ENCODE measurements around the gene PIGV.

PIGV gene

DNA sequence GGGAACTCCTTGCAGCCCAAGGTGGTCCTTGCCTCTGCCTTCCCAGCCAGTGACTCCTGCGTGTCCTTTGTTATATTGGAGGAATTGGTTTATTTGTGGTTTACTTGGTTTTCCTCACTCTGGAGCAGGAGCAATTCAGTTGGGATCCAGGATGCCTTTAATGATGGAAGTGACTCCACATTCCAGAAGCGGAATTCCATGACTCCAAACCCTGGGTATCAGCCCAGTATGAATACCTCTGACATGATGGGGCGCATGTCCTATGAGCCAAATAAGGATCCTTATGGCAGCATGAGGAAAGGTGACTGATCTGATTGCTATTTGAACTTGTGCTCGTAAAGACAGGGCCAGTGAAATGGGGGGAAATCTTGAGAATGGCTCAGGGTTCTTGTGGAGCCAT lies 15.1 kb upstream of the PIGV start:
- DNase-seq (ENCODE audit: low read depth, low spot score) = no peak

DNA sequence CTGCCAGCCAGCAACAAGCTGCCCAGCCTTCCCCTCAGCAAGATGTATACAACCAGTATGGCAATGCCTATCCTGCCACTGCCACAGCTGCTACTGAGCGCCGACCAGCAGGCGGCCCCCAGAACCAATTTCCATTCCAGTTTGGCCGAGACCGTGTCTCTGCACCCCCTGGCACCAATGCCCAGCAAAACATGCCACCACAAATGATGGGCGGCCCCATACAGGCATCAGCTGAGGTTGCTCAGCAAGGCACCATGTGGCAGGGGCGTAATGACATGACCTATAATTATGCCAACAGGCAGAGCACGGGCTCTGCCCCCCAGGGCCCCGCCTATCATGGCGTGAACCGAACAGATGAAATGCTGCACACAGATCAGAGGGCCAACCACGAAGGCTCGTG lies 13.3 kb upstream of the PIGV start:
- DNase-seq (ENCODE audit: low read depth, low spot score) = no peak

DNA sequence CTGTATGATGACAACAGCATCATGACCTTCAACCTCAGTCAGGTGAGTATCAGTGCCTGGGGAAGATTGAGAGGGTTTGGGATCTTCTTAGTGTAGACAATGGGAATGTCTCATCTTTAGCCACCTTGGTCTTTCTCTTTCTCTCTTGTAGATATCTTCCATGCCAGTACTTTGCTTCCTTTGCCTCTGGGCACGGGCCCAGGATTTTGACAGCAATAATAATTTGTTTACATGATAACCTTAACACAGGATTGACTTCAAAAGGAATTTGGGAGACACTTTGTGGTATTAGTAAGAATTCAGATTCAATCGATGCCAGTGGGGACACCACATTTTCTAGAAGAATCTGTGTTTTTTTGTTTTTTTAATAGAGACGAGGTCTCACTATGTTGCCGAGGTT lies 12.1 kb upstream of the PIGV start:
- DNase-seq (ENCODE audit: low read depth, low spot score) = no peak

DNA sequence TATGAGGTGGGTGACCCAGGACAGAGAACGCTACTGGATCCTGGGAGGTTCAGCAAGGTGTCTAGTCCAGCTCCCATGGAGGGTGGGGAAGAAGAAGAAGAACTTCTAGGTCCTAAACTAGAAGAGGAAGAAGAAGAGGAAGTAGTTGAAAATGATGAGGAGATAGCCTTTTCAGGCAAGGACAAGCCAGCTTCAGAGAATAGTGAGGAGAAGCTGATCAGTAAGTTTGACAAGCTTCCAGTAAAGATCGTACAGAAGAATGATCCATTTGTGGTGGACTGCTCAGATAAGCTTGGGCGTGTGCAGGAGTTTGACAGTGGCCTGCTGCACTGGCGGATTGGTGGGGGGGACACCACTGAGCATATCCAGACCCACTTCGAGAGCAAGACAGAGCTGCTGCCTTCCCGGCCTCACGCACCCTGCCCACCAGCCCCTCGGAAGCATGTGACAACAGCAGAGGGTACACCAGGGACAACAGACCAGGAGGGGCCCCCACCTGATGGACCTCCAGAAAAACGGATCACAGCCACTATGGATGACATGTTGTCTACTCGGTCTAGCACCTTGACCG lies 8.6 kb upstream of the PIGV start:
- no peak for DNase-seq (ENCODE audit: low read depth, low spot score)

DNA sequence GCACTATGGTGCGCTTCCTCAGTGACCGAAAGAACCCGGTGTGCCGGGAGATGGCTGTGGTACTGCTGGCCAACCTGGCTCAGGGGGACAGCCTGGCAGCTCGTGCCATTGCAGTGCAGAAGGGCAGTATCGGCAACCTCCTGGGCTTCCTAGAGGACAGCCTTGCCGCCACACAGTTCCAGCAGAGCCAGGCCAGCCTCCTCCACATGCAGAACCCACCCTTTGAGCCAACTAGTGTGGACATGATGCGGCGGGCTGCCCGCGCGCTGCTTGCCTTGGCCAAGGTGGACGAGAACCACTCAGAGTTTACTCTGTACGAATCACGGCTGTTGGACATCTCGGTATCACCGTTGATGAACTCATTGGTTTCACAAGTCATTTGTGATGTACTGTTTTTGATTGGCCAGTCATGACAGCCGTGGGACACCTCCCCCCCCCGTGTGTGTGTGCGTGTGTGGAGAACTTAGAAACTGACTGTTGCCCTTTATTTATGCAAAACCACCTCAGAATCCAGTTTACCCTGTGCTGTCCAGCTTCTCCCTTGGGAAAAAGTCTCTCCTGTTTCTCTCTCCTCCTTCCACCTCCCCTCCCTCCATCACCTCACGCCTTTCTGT lies 7.3 kb upstream of the PIGV start:
- DNase-seq (ENCODE audit: low read depth, low spot score) = no peak

DNA sequence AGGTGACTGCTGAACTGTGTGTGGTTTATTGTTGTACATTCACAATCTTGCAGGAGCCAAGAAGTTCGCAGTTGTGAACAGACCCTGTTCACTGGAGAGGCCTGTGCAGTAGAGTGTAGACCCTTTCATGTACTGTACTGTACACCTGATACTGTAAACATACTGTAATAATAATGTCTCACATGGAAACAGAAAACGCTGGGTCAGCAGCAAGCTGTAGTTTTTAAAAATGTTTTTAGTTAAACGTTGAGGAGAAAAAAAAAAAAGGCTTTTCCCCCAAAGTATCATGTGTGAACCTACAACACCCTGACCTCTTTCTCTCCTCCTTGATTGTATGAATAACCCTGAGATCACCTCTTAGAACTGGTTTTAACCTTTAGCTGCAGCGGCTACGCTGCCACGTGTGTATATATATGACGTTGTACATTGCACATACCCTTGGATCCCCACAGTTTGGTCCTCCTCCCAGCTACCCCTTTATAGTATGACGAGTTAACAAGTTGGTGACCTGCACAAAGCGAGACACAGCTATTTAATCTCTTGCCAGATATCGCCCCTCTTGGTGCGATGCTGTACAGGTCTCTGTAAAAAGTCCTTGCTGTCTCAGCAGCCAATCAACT lies 6.4 kb upstream of the PIGV start:
- DNase-seq (ENCODE audit: low read depth, low spot score) = no peak

DNA sequence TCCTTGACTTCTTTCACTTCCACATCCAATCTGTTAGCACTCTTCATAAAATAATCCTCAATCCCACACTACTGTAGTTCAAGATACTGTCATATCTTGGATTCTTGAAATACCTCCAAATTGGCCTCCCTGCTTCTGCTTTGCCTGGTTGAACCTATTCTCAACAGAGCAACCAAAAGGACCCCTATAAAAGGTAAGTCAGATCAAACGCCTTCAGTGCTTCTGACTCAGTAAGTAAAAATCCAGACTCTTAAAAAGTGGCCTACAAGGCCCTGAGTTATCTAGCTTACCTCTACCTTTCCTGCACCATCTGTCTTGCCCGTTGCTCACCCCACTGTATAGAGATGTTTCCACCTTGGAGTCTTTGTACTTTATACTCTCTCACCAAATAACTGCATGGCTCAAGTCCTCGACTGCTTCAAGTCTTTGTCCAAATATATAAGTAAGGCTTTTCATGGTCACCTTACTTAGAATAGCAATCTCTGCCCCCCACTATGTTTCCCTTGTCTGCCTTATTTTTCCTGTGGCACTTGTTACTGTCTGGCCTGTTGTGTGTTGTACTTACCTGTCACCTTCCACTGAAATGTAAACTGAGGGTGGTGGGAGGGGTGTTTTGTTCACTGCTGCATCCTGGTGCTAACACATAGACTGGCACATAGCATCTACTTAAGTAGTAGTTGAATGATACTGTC lies 5.1 kb upstream of the PIGV start:
- DNase-seq (ENCODE audit: low read depth, low spot score) = no peak

DNA sequence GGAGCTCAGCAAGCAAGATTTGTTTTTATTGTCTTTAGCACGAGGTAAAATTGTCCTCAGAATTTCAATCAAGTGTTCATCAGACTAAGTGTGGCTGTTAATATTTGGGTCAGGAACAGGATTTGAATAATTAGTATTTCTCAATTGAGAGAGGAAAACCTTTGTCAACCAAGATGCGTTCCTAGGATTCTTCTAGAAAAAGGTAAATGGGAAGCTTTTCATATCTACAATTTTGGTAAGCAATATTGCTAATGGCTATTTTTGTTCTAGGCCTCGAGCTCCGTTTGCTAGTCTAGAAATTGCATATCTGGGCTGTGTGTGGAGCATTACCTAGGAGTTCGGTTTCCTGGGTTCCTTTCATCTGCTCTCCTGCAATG lies 4.1 kb upstream of the PIGV start:
- no peak for DNase-seq (ENCODE audit: low read depth, low spot score)

DNA sequence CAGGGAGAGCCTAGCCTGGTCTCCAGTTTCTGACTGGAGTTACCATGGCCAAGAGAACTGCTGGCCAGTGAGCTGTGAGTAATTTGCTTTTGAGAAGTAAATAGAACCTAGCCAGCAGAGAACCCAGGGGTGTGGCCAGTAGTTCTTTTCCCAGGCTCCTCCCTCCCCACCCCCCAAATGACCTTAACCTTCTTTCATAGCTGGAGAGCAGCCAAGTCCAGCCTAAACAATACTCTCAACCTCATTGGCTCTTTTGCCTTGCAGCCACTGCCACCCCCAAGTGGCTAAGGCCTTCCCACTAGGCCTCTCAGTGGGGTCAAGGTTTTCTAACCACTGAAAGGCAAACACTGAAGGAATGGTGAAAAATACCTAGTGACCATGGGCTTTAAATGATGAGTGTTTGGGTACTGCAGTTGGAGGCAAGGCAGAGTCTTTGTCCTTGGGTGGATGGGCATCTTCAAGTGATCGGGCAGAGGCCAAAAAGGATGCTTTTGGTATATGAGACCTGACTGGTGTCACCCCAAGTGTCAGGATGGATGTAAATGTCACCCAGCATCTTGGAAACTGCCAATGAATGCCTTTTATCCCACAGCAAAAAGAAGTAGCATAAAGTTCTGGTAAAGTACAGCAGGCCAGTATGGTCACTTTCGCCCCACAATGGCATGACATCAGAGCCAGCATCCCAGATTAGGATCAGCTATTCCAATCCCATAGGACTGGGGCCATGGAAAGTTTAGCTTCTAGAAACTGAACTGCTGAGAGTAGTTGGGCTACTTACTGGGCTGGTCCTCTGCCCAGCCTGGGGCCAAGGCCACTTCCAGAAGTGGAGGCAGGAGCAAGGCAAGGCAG lies 3.5 kb upstream of the PIGV start:
- DNase-seq (ENCODE audit: low read depth, low spot score) = no peak

DNA sequence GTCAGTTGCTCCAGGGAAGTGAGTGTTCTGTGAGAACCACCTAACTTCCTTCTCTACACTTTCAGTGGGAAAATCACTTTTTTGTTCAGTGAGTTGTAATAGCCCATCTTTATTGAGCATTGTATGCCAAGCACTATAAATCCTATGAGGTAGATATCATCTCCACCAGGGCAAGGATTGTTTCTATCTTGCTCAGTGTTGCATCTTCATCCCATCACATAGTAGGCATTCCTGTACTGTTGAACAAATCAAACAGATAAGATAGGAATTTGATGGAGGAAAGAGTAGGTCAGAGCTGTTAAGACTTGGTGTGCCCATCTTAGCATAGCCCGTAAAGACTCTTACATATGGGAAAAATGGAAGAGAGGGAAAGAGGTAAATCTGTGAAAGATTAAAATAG lies 2.9 kb upstream of the PIGV start:
- DNase-seq (ENCODE audit: low read depth, low spot score) = no peak

DNA sequence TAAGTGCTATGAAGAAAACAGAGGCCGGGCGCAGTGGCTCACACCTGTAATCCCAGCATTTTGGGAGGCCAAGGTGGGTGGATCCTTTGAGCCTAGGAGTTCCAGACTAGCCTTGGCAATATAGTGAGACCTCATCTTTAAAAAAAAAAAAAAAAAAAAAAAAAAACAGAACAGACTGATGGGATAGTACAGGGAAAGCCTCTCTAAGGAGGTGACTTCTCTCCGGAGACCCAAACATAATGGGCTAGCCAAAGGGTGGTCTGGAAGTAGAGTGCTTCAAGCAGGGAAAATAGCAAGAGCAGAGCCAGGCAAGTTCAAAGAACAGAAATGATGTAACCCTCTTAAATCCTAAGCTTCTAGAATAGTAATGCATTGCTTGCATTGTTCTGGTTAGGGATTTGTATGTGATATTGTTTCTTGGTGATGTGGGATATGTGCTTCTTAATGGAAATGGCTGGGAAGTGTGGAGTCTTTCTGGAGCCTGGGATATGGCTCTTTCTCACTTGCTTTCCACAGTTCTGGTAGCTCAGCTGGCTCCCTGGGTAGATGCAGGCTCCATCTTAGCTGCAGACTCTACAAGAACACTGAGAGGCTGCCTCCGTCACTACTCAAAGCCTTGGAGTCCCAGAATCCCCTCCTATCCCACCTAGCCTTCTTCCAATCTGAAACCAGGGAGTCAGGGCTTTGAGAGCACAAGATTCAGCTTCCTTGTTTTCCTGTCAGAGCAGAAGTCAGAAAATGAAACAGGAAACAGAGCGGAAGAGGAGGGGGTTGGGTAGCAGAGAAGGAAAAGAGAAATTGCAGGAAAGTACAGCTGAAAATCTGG lies 1.9 kb upstream of the PIGV start:
- DNase-seq (ENCODE audit: low read depth, low spot score) = no peak

DNA sequence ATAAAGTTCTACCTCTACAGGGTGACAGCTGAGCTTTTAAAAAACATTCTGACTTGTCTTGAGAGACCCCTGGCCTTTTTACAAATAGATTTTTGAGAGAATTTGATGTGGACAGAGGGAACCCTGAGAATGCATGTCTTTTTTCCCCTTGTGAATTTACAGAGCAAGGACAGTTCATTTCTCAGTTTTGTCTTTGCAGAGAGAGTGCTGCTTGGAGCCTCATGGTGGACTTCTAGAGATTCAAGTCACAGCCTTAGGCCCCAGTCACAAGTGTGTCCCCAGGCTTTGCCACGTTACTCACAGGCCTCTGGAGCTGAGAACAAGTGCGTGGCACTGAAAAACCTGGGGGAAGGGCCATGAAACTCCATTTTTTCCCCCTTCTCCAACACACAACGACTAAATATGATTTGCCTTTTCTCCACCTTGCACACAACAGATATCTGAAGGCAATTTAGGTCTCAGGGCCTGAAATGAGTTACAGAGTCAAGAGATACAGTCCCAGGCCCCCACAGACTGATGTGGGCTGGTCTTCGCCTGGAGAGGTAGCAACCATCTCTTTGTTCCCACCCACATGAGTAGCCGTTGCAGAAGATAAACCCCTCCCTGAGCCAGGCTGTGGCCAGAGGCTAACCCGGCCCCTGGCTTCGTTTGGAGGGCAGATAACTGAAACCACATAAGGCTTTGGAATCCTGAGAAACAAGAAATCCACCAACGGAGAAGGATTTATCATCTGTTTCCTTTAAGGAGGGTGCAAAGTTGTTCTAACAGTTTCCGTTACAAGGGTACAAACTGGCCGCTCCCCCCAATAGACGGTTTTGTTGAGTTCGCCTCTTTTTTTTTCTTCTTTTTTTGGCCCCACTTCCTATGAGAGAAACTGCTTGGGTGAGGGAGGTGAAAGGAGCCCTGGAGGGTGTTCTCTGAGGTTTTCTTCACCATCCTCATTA lies 1.0 kb upstream of the PIGV start:
- DNase-seq (ENCODE audit: low read depth, low spot score) = no peak

DNA sequence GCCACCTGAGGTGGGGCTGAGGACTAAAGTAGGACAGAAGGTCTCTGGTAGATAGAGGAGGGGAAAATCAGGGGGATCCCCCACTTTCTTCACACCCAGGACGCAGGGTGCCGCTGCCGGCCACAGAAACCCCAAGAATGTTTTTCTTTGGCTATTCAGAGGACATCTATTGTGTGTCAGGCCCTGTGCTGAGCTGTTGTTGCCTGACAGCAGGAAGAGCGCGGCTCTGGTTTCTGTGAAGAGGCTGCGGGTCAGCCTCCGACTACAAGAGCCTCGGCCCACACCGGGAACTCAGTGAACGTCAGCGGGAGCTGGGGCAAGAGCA lies 407 bp upstream of the PIGV start:
- DNase-seq (ENCODE audit: low read depth, low spot score) = no peak

DNA sequence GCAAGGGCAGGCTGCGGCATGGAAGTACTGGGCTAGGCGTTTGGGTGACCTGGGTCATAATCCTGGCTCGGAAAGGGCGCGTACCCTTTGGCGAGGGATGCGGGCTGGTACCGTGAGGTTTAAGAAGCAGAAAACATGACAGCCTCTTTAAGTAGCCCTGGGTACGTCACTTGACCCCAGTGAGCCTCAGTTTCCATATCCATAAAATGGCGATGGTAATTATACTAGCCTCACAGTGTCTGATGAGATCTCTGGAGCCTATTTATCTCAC lies 700 bp downstream of the PIGV start:
- DNase-seq (ENCODE audit: low read depth, low spot score) = no peak

DNA sequence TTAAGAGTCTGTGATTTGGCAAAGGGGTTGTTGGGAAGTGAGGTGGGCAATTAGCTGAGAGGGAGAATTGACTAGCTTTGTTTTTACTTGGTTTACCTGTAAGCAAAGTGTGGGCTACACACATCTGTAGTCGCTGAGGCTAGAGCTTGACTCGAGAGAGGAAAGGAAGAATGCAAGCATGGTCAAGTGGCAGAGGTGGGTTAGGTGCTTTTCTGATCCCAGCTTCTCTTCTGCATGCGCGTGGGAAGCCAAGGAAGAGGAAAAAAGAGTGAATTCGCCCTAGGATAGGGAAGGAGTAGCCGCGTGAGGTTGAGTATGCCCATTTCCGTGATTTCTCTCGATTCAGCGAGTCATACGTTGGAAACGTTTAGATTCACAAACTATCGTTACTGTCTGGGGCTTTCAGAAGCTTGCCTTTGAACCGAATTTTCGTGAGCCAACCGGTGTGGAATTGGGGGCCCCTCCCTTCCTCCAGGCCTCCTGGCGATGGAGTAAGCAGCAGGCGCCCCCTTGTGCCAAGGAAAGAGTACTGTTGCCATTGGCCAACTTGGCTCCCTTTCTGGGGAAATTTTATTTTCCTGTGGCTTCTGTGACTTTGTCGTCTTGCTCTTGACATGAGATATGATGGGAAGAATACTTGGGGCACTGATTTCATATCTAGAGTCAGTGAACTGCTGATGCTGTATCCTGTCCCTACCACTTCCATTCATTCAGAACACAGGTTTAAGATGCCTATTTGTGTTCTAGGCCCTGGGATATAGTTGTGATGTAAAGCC lies 1.3 kb downstream of the PIGV start:
- peak; percentile 84 for DNase-seq (ENCODE audit: low read depth, low spot score)

DNA sequence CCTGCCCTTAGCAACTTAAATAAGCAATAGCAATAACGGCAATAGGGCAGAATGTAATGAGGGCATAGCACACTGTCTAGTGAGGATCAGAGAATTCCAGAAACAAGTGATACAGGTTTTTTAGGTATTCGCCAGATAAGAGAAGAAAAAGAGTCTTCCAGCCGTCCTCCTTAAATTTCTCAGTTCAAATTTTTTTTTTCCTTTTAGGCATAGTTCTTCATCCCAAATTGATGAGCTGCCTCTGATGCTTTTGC lies 1.8 kb downstream of the PIGV start:
- DNase-seq (ENCODE audit: low read depth, low spot score) = no peak

DNA sequence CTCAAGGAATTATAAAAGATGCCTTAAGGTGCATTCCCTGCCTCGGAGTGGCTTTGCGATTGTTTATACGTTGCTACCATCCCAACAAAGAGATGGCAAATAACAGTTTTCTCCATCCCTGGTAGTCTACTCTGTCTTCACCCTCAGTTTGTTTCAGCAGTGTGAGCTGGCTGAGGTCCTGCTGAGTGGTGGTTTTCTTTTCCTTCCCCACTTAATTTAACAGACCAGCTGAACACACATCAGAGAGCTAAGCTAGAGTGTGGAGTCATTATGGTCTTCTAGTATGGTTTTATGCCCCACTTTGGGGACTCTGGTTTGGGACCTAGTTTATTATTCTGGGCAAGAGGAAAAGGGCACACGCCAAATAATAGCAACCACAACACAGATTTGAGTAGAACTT lies 2.2 kb downstream of the PIGV start:
- DNase-seq (ENCODE audit: low read depth, low spot score) = no peak

DNA sequence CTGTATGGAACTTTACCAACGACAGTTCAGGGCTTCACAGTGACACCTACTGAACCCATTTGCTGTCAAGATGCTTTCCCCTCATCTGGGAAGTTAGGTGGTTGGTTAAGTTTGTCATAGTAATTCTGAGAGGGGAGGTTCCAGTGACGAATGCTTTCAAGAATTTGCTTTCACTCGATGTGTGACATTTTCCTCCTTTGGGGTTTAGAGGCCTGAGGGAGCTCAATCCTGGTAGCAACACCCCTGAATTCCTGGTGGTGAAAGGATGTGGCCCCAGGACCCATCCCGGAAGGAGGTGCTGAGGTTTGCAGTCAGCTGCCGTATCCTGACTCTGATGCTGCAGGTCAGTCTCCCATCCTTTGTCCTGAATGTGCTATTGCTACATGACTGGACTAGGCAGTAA lies 2.8 kb downstream of the PIGV start:
- no peak for DNase-seq (ENCODE audit: low read depth, low spot score)

DNA sequence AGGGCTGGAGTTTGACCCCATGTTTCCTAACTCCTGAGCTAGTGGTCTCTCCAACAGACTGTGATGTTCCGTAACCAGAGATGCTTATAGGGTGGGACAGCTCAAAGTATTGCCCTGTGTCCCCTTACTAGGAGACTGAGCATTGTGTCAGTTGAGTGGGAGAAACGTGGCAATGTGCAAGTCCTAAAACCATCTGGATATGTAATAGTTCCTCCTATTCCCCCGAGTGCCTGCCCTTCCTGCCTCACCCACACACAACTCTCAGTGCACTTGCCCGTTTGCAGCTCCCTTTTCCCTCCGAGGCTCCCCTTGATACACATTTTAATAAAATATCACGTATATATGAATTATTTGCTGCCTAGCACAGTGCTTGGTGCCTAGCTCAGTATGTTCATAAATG lies 3.4 kb downstream of the PIGV start:
- no peak for DNase-seq (ENCODE audit: low read depth, low spot score)

DNA sequence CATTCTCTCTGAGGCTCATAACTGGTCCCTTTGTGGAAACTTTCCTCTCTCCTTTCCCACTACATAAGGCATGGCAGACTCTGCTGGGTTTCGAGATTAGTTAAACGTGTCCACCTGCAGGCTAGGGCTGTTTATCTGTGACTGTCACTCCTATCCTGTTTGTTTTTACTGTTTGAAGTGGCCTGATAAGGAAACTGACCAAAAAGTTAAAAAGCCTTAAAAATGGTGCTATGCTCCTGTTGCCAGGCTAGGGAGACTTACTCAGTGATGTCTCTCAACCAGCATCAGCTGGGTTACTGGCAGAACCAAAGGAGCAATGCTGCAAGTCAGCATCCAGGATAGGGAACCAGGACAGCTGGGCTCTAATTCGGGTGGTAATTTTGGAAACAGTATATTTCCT lies 3.9 kb downstream of the PIGV start:
- no peak for DNase-seq (ENCODE audit: low read depth, low spot score)
